Transverse colon (tissue), 4 donors: ENCODE measurements around the gene MPPED2. TPM values are rescaled to one million over a fixed set of nuclear protein-coding genes. Genes with fewer than 3 reads are reported as not detected.

Experiments used
- DNase-seq: peaks from one replicate; pipeline ENCODE4 v3.0.0-alpha.2; 2019
- H3K27ac ChIP-seq, 4 donors: fragments of 200-600 bp; sonication (generic); 2 replicates each; pipeline ENCODE4 v1.5.1; 2016 to 2018; ENCODE audit warnings: inconsistent platforms in 4 of 4
- H3K27me3 ChIP-seq: fragments of 200-600 bp; sonication (generic); 2 replicates; pipeline ENCODE4 v1.5.1; 2017; ENCODE audit warnings: inconsistent platforms
- H3K36me3 ChIP-seq, 4 donors: fragments of 200-600 bp; sonication (generic); 2 replicates each; pipeline ENCODE4 v1.5.1; 2017 to 2019; ENCODE audit warnings: inconsistent platforms in 4 of 4
- H3K4me1 ChIP-seq, 4 donors: fragments of 200-600 bp; sonication (generic); 2 replicates each; pipeline ENCODE4 v1.5.1; 2017 to 2020; ENCODE audit warnings: inconsistent platforms in 4 of 4
- H3K4me3 ChIP-seq, 4 donors: fragments of 200-600 bp; sonication (generic); 1 replicate in 1 of 4; 2 replicates in 3 of 4; pipeline versions ENCODE4 v1.5.1 to v1.6.1; 2017 to 2019; ENCODE audit warnings: inconsistent platforms in 4 of 4
- H3K9me3 ChIP-seq, 2 donors: fragments of 200-600 bp; sonication (generic); 2 replicates each; pipeline ENCODE4 v1.5.1; 2017 to 2019; ENCODE audit warnings: inconsistent platforms in 2 of 2
- EP300 ChIP-seq: sonication (generic); formaldehyde crosslinking; IDR thresholded peaks from one replicate; pipeline ENCODE4 v1.6.1; 2017; ENCODE audit warnings: antibody characterized with exemption, low read depth
- POLR2A ChIP-seq: fragments of 450-650 bp; IDR thresholded peaks from one replicate; pipeline ENCODE4 v1.6.1; 2016; ENCODE audit warnings: antibody characterized with exemption, mild to moderate bottlenecking, moderate library complexity
- POLR2AphosphoS5 ChIP-seq, 3 donors: sonication (generic); formaldehyde crosslinking; IDR thresholded peaks; one replicate each; pipeline ENCODE4 v1.6.1; 2016; ENCODE audit warnings: antibody characterized with exemption in 3 of 3
- WGBS, 2 donors: methylation state at CpG; one replicate each; pipeline ENCODE4 v1.1.5; 2018; ENCODE audit warnings: low coverage in 1 of 2; 5-methylcytosine and 5-hydroxymethylcytosine counted together
- in situ Hi-C, 4 donors: fragments of 200-750 bp; cut with MboI; loops; one replicate each; pipeline versions ENCODE4 v1.15.0 to v1.15.1; 2017; ENCODE audit warnings: low sequenced_read_pairs in 3 of 4, low pct_ligation_motif_present in 1 of 4, low pct_unique_long_range_greater_than_20kb in 1 of 4
- intact Hi-C: fragments of 100-400 bp; cut with DNase I; formaldehyde crosslinking; loops from one replicate; pipeline ENCODE4 v1.15.1; 2023; ENCODE audit warnings: low total_unique reads
- total RNA-seq, 4 donors: library from RNA; depleted of rRNA; stranded (reverse); fragments of >200 nt; gene quantifications; one replicate each; pipeline ENCODE4 v1.1.0, GENCODE V29; 2016
- TF ChIP-seq, protein P1 (sequence below), 5 experiments: fragments of 200-600 bp in 3 of 5; fragments of 450-650 bp in 2 of 5; sonication (generic) in 3 of 5; IDR thresholded peaks; 1 replicate in 2 of 5; 2 replicates in 3 of 5; pipeline ENCODE4 v1.5.1; 2016 to 2017; ENCODE audit warnings: antibody characterized with exemption in 5 of 5, inconsistent platforms in 3 of 5, mild to moderate bottlenecking in 2 of 5, moderate library complexity in 1 of 5

Gene MPPED2
- total RNA-seq, 4 donors from 2014 or later = 1.4 to 1.6 TPM; not detected in 2

DNA sequence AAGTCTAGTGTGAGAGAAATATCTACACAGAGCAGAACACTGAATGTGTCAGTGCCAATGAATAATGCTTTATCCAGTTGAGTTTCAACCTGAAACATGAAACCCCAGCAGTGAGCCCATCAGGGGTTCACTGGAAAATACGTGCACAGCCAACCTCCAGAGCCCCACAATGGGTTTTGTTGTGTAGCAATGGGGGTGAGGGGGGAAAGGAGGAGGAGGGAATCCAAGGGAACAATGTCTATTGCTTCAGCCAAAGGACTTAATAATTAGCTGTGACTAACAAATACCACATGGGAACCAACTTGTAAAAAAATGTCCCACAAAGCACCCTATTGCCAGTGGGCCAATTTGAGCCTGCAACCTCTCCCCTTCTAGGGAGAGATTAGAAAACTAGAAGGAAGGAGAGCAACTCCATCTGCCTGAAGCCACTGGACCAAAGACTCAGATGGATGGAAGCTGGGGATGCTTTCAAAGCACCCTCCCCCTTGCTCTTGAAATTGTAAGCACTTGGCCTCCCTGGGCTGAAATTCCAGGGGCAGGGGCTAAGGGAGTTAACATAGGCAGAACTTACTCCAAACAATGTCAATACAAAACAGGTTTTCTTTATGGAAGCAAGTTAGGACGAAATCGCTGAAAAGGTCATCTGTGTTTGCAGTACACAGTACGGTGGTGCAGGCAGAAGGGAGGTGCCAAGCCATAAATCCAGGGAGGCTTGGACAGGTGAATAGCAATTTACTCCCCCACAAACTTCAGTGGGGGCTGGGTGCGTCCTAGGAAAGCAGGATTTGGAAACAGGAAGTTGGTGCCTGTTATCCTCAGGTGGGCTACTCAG, 163.5 kb downstream of the MPPED2 start:
- TF ChIP-seq, protein P1, sequence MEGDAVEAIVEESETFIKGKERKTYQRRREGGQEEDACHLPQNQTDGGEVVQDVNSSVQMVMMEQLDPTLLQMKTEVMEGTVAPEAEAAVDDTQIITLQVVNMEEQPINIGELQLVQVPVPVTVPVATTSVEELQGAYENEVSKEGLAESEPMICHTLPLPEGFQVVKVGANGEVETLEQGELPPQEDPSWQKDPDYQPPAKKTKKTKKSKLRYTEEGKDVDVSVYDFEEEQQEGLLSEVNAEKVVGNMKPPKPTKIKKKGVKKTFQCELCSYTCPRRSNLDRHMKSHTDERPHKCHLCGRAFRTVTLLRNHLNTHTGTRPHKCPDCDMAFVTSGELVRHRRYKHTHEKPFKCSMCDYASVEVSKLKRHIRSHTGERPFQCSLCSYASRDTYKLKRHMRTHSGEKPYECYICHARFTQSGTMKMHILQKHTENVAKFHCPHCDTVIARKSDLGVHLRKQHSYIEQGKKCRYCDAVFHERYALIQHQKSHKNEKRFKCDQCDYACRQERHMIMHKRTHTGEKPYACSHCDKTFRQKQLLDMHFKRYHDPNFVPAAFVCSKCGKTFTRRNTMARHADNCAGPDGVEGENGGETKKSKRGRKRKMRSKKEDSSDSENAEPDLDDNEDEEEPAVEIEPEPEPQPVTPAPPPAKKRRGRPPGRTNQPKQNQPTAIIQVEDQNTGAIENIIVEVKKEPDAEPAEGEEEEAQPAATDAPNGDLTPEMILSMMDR (IDR thresholded peaks at IDR 0.05) = no peak
- TF ChIP-seq POLR2AphosphoS5 (IDR thresholded peaks at IDR 0.05) = no peak
- TF ChIP-seq EP300 = no peak
- no peak for TF ChIP-seq POLR2A
- peaks cover 0 to 21% (median 11%) of the 10 kb centered on the region in 4 donors for H3K4me1 ChIP-seq
- H3K9me3 ChIP-seq = no peaks in the 10 kb centered on the region
- intact Hi-C loops (no loop called here), in situ Hi-C loops (no loop called here)
- H3K27ac ChIP-seq = no peak overlapping the region
- H3K4me3 ChIP-seq = no peak overlapping the region
- 20 to 23% methylated on average over 4 to 5 of the region's 5 CpGs for WGBS, 2 donors
- no peaks in the 10 kb centered on the region for H3K27me3 ChIP-seq
- DNase-seq = peak; percentile 9
- no peaks in the 10 kb centered on the region for H3K36me3 ChIP-seq

- no peaks in the 10 kb centered on the region for H3K36me3 ChIP-seq
- peak; percentile 9 for DNase-seq
- no peaks in the 10 kb centered on the region for H3K9me3 ChIP-seq
- no peak overlapping the region for H3K27ac ChIP-seq
- in situ Hi-C loops = no loop called here
- H3K27me3 ChIP-seq = no peaks in the 10 kb centered on the region
- TF ChIP-seq POLR2A (no peak), POLR2AphosphoS5 (IDR thresholded peaks at IDR 0.05) (no peak), EP300 (no peak)
- TF ChIP-seq, protein P1 (IDR thresholded peaks at IDR 0.05) = no peak
- peaks cover 0 to 21% (median 11%) of the 10 kb centered on the region in 4 donors for H3K4me1 ChIP-seq
- intact Hi-C loops = no loop called here
- no peak overlapping the region for H3K4me3 ChIP-seq
- WGBS, 2 donors = 57 to 60% methylated on average over 4 to 5 of the region's 5 CpGs
These were observed 165.8 kb downstream of the MPPED2 start for GRCh38 chr11:30420233-30420787.

- no peaks in the 10 kb centered on the region for H3K9me3 ChIP-seq
- no peaks in the 10 kb centered on the region for H3K36me3 ChIP-seq
- TF ChIP-seq POLR2A (no peak), EP300 (no peak), POLR2AphosphoS5 (IDR thresholded peaks at IDR 0.05) (no peak)
- TF ChIP-seq, protein P1 (IDR thresholded peaks at IDR 0.05) = no peak
- H3K4me3 ChIP-seq = no peak overlapping the region
- DNase-seq = no peak
- 93 to 100% methylated on average over 4 to 6 of the region's 6 CpGs for WGBS, 2 donors
- in situ Hi-C loops = no loop called here
- no peaks in the 10 kb centered on the region for H3K4me1 ChIP-seq
- intact Hi-C loops = no loop called here
- no peak overlapping the region for H3K27ac ChIP-seq
- no peaks in the 10 kb centered on the region for H3K27me3 ChIP-seq
These were observed 171.3 kb downstream of the MPPED2 start for GRCh38 chr11:30414806-30415205.

DNA sequence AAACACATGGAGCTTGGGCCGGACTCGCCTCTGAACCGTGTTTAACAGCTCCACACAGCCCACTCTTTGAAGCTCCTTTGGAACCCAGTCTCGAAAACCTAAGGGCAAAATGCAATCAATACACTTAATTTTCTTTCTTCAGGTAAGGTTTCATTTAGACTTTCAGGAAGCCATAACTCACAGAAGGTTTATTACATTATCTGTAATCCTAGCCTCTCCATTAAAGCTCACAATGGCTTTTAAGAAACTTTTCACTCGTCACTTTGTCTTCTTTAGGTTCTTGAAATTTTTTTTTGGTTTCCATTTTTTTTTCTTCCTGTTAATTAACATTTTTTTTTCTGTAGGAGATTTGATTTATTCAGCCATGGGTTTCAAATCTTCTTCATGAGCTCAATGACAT, 171.9 kb downstream of the MPPED2 start:
- no peaks in the 10 kb centered on the region for H3K27me3 ChIP-seq
- intact Hi-C loops (no loop called here), in situ Hi-C loops (no loop called here)
- no peak for TF ChIP-seq POLR2A
- no peak for TF ChIP-seq EP300
- TF ChIP-seq POLR2AphosphoS5 (IDR thresholded peaks at IDR 0.05) = no peak
- TF ChIP-seq, protein P1 (IDR thresholded peaks at IDR 0.05) = no peak
- H3K4me3 ChIP-seq = no peak overlapping the region
- H3K27ac ChIP-seq = no peak overlapping the region
- H3K9me3 ChIP-seq = no peaks in the 10 kb centered on the region
- H3K36me3 ChIP-seq = no peaks in the 10 kb centered on the region
- no peaks in the 10 kb centered on the region for H3K4me1 ChIP-seq
- 76 to 79% methylated on average over 5 of the region's 5 CpGs for WGBS, 2 donors
- DNase-seq = no peak
